HG03571 (cell line): ENCODE measurements around the gene ALDH16A1.
A peak's percentile ranks its signal among the peaks of the same experiment; 100 is the strongest.

Experiments used
- ATAC-seq: cut with Tn5 transposase; IDR thresholded peaks from one replicate; pipeline ENCODE4 v1.9.1; 2021; ENCODE audit not compliant: unreplicated experiment

ALDH16A1 gene

GRCh38 chr19:49453013-49453756 is at the start of gene ALDH16A1:
ALDH16A1 (plus strand) TSS chr19:49453225; CDS start chr19:49453332, 107 bp downstream.
- peak; percentile 63 for ATAC-seq

- ATAC-seq = no peak
Measured at GRCh38 chr19:49403404-49404187, 49.4 kb upstream of the ALDH16A1 start.

- no peak for ATAC-seq
Measured at GRCh38 chr19:49407079-49407478, 45.9 kb upstream of the ALDH16A1 start.

GRCh38 chr19:49407482-49408015 is 45.5 kb upstream of the ALDH16A1 start:
- no peak for ATAC-seq

GRCh38 chr19:49408816-49409440 is 44.1 kb upstream of the ALDH16A1 start:
- ATAC-seq = no peak

- ATAC-seq = no peak
Measured at GRCh38 chr19:49409441-49410029, 43.5 kb upstream of the ALDH16A1 start.

GRCh38 chr19:49411681-49412326 is 41.2 kb upstream of the ALDH16A1 start:
- no peak for ATAC-seq

GRCh38 chr19:49413348-49413747 is 39.7 kb upstream of the ALDH16A1 start:
- ATAC-seq = no peak

GRCh38 chr19:49414256-49414655 is 38.8 kb upstream of the ALDH16A1 start:
- ATAC-seq = no peak

GRCh38 chr19:49415102-49415809 is 37.8 kb upstream of the ALDH16A1 start:
- ATAC-seq = no peak

- no peak for ATAC-seq
Measured at GRCh38 chr19:49415810-49416200, 37.2 kb upstream of the ALDH16A1 start.

- ATAC-seq = no peak
Measured at GRCh38 chr19:49417088-49417487, 35.9 kb upstream of the ALDH16A1 start.

GRCh38 chr19:49418511-49418910 is 34.5 kb upstream of the ALDH16A1 start:
- no peak for ATAC-seq

GRCh38 chr19:49419173-49419572 is 33.9 kb upstream of the ALDH16A1 start:
- ATAC-seq = no peak

GRCh38 chr19:49420227-49420626 is 32.8 kb upstream of the ALDH16A1 start:
- no peak for ATAC-seq

- ATAC-seq = no peak
Measured at GRCh38 chr19:49421039-49421877, 31.8 kb upstream of the ALDH16A1 start.

- ATAC-seq = no peak
Measured at GRCh38 chr19:49421878-49422202, 31.2 kb upstream of the ALDH16A1 start.

GRCh38 chr19:49422407-49423070 is 30.5 kb upstream of the ALDH16A1 start:
- ATAC-seq = no peak
